K562 (cell line): ENCODE results near the gene ZNF655. TPM values are rescaled to one million over a fixed set of nuclear protein-coding genes. Genes with fewer than 3 reads are reported as not detected.

Source experiments
- BACH1 ChIP-seq: fragments of 200-800 bp; sonication (Bioruptor generic); IDR thresholded peaks from 2 replicates; pipeline ENCODE4 v1.6.1; 2016; ENCODE audit warnings: missing genetic modification characterization, missing compliant biosample characterization
- DNMT1 ChIP-seq: fragments of 450-650 bp; IDR thresholded peaks from 2 replicates; pipeline ENCODE4 v1.6.1; 2016; ENCODE audit warnings: antibody characterized with exemption, mild to moderate bottlenecking
- E2F3 ChIP-seq: fragments of 250-450 bp; sonication (Bioruptor Pico); IDR thresholded peaks from 2 replicates; pipeline ENCODE4 v1.4.0; 2020; ENCODE audit warnings: mild to moderate bottlenecking
- EP400 ChIP-seq: fragments of 450-650 bp; IDR thresholded peaks from 2 replicates; pipeline ENCODE4 v1.6.1; 2017; ENCODE audit warnings: antibody characterized with exemption, mild to moderate bottlenecking, moderate library complexity
- GATAD2A ChIP-seq: fragments of 450-650 bp; IDR thresholded peaks from 2 replicates; pipeline ENCODE4 v1.6.1; 2017
- HLTF ChIP-seq: fragments of 450-650 bp; IDR thresholded peaks from 2 replicates; pipeline ENCODE4 v1.6.1; 2016
- HNRNPUL1 ChIP-seq: fragments of 200-400 bp; formaldehyde crosslinking; IDR thresholded peaks from 2 replicates; pipeline ENCODE4 v1.6.1; 2017; ENCODE audit warnings: low read length
- JUND ChIP-seq, 2 experiments: IDR thresholded peaks; 2 replicates in 1 of 2; 3 replicates in 1 of 2; pipeline ENCODE4 v1.6.1; 2011; ENCODE audit warnings: borderline replicate concordance in 2 of 2, low read depth in 2 of 2, low read length in 2 of 2, improper control_type of control experiment in 1 of 2, missing biosample characterization in 1 of 2, missing genetic modification characterization in 1 of 2, missing genetic modification reagents in 1 of 2
- SRSF9 ChIP-seq: fragments of 200-400 bp; formaldehyde crosslinking; IDR thresholded peaks from 2 replicates; pipeline ENCODE4 v1.6.1; 2017; ENCODE audit warnings: low read depth, low read length, borderline replicate concordance
- XRCC4 ChIP-seq: IDR thresholded peaks from one replicate; pipeline ENCODE4 v1.6.1; 2011; ENCODE audit not compliant: insufficient read depth, insufficient read length; ENCODE audit errors: extremely low read depth
- ZFPM2 ChIP-seq: fragments of 250-450 bp; sonication (Bioruptor Pico); IDR thresholded peaks from 2 replicates; pipeline ENCODE4 v1.5.1; 2022; ENCODE audit warnings: mild to moderate bottlenecking
- ZFX ChIP-seq: sonication (generic); formaldehyde crosslinking; IDR thresholded peaks from 2 replicates; pipeline ENCODE4 v1.8.0; 2022; ENCODE audit warnings: mild to moderate bottlenecking, missing genetic modification reagents, moderate library complexity
- ZNF143 ChIP-seq: sonication (generic); formaldehyde crosslinking; IDR thresholded peaks from 2 replicates; pipeline ENCODE4 v1.9.0; 2022; ENCODE audit warnings: mild to moderate bottlenecking, missing genetic modification reagents
- ZNF263 ChIP-seq: sonication (generic); formaldehyde crosslinking; IDR thresholded peaks from 2 replicates; pipeline ENCODE4 v1.8.0; 2022; ENCODE audit warnings: mild to moderate bottlenecking, missing genetic modification reagents, borderline replicate concordance
- polyA plus RNA-seq, 8 experiments: library from polyadenylated mRNA; depleted of rRNA in 4 of 8; stranded (reverse) in 5 of 8; unstranded in 3 of 8; fragments of >200 nt; fragmentation: Nextera tagmentation in 2 of 8; fragmentation: Illumina TruSeq in 1 of 8; extraction: Ambion mirVana in 2 of 8; extraction: Trizol in 1 of 8; gene quantifications; 2 replicates each; pipeline versions ENCODE4 v1.2.1 to v1.2.3, GENCODE V29; 2011 to 2014; ENCODE audit warnings: inconsistent platforms in 1 of 8, missing spikeins in 1 of 8
- total RNA-seq, 7 experiments: library from RNA; depleted of rRNA in 6 of 7; stranded (reverse); fragments of >200 nt in 6 of 7; fragmentation: Illumina TruSeq in 2 of 7; extraction: Trizol in 2 of 7; gene quantifications; 2 replicates each; pipeline versions ENCODE4 v1.2.1 to v1.2.3, GENCODE V29; 2011 to 2021; ENCODE audit warnings: low replicate concordance in 1 of 7
- TF ChIP-seq, protein P1 (sequence below): fragments of 250-450 bp; sonication (Bioruptor Pico); IDR thresholded peaks from 2 replicates; pipeline ENCODE4 v1.5.0; 2021; ENCODE audit warnings: mild to moderate bottlenecking, borderline replicate concordance
- TF ChIP-seq, protein P2 (sequence below): sonication (generic); formaldehyde crosslinking; IDR thresholded peaks from 2 replicates; pipeline ENCODE4 v1.9.0; 2022; ENCODE audit warnings: mild to moderate bottlenecking, missing genetic modification reagents
- TF ChIP-seq, protein P3 (sequence below): fragments of 250-450 bp; sonication (Bioruptor Pico); IDR thresholded peaks from 2 replicates; pipeline ENCODE4 v1.4.0; 2020; ENCODE audit warnings: mild to moderate bottlenecking, moderate library complexity
- TF ChIP-seq, protein P4 (sequence below): fragments of 250-450 bp; sonication (Bioruptor Pico); IDR thresholded peaks from 2 replicates; pipeline ENCODE4 v1.5.0; 2021; ENCODE audit warnings: mild to moderate bottlenecking, moderate library complexity

The ZNF655 gene
- total and polyA plus RNA-seq, 9 of the 15 experiments (the other 6 are each of a cell fraction or from before 2014, with no cell fraction given): 25.7 to 130 (median 95.2) TPM

GRCh38 chr7:99558306-99559174, at the start of gene ZNF655 (continued):
- 0 out of 2 replicates have a peak, but pooled peaks have one; percentile 1 for TF ChIP-seq E2F3 (CRISPR knock-in tag)
- no peak for TF ChIP-seq ZNF143
- TF ChIP-seq, protein P1, sequence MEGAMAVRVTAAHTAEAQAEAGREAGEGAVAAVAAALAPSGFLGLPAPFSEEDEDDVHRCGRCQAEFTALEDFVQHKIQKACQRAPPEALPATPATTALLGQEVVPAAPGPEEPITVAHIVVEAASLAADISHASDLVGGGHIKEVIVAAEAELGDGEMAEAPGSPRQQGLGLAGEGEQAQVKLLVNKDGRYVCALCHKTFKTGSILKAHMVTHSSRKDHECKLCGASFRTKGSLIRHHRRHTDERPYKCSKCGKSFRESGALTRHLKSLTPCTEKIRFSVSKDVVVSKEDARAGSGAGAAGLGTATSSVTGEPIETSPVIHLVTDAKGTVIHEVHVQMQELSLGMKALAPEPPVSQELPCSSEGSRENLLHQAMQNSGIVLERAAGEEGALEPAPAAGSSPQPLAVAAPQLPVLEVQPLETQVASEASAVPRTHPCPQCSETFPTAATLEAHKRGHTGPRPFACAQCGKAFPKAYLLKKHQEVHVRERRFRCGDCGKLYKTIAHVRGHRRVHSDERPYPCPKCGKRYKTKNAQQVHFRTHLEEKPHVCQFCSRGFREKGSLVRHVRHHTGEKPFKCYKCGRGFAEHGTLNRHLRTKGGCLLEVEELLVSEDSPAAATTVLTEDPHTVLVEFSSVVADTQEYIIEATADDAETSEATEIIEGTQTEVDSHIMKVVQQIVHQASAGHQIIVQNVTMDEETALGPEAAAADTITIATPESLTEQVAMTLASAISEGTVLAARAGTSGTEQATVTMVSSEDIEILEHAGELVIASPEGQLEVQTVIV (CRISPR knock-in tag): no peak
- TF ChIP-seq BACH1 (tag): no peak
- TF ChIP-seq JUND (IDR thresholded peaks at IDR 0.05; ENCODE audit: borderline replicate concordance, low read depth, low read length): peak; percentile 67
- TF ChIP-seq JUND (tag; IDR thresholded peaks at IDR 0.05; ENCODE audit: borderline replicate concordance, low read depth, low read length): no peak; the same call in 2 of the 3 replicates
- TF ChIP-seq, protein P2, sequence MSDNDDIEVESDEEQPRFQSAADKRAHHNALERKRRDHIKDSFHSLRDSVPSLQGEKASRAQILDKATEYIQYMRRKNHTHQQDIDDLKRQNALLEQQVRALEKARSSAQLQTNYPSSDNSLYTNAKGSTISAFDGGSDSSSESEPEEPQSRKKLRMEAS (CRISPR knock-in tag): peak; percentile 29
- TF ChIP-seq, protein P3, sequence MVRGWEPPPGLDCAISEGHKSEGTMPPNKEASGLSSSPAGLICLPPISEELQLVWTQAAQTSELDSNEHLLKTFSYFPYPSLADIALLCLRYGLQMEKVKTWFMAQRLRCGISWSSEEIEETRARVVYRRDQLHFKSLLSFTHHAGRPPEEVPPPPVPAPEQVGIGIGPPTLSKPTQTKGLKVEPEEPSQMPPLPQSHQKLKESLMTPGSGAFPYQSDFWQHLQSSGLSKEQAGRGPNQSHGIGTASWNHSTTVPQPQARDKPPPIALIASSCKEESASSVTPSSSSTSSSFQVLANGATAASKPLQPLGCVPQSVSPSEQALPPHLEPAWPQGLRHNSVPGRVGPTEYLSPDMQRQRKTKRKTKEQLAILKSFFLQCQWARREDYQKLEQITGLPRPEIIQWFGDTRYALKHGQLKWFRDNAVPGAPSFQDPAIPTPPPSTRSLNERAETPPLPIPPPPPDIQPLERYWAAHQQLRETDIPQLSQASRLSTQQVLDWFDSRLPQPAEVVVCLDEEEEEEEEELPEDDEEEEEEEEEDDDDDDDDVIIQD (CRISPR knock-in tag): no peak
- TF ChIP-seq EP400: peak; percentile 98
- no peak for TF ChIP-seq ZFPM2 (CRISPR knock-in tag)
- TF ChIP-seq XRCC4: no peak
- TF ChIP-seq SRSF9: no peak
- no peak for TF ChIP-seq DNMT1
- TF ChIP-seq GATAD2A: no peak
- TF ChIP-seq ZFX (CRISPR knock-in tag): peak; percentile 96
- TF ChIP-seq ZNF263 (CRISPR knock-in tag): peak; percentile 47; the same call in 1 of the 2 replicates
- no peak for TF ChIP-seq HLTF
- no peak for TF ChIP-seq HNRNPUL1
- TF ChIP-seq, protein P4, sequence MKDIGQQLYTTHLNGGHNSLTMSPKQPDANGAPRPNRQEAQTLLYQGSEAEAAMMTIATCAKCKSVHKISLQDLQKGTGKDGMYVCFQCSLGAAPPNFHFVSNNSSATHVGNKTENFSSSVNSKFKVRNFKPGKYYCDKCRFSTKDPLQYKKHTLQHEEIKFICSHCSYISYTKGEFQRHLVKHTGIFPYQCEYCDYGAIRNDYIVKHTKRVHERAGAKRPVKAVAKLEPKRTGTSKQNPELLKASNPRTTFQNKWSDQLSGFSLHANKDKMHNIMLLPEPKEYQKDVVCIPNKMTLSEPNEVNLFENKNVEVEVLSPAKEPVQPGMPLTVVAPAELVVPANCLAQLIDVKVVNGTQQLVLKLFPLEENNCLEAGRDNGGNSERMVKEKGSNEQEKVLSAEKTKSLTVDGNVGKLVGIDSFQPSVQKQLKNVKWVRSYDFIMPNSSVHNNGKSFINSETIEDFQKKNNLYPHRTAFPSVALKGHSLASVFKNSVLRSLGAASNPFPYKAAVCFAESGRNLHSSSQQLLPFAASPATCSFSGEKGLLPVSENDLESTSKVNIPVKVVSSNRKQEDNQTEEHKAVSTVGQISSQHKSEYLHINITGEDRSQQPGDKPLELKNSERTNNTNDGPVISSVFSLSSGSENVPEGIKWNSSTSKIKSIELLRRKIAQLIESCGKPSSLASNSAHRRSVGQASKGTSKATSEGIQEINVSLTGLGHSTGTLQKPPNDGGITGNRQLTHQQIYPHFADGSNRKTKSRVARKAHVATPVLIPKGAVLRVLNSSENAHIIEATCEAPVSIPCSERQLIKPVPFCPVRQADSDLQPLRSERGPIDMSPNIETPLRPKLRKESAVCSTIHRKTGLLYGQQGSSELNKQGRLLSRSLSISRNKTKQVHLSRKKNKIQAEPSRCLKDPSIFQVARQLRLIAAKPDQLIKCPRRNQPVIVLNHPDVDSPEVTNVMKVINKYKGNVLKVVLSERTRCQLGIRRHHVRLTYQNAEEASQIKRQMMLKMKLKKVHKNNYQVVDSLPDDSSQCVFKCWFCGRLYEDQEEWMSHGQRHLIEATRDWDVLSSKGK (CRISPR knock-in tag): no peak
